GM19238 (cell line): ENCODE results near the gene CNNM2.

ENCODE experiments used
- DNase-seq: peaks from one replicate; pipeline ENCODE4 v3.0.0; 2011; ENCODE audit warnings: low spot score; ENCODE audit not compliant: insufficient read length

The CNNM2 gene

GRCh38 chr10:102917962-102918816 lies at the start of gene CNNM2:
Gene CNNM2 (plus strand): TSS chr10:102918294. CDS start chr10:102918481, 187 bp downstream.
- peak; percentile 90 for DNase-seq

GRCh38 chr10:102868911-102869257 lies 49.2 kb upstream of the CNNM2 start:
- no peak for DNase-seq

GRCh38 chr10:102869258-102870198 lies 48.6 kb upstream of the CNNM2 start, which contains the start of gene AS3MT:
Gene AS3MT (plus strand): TSS chr10:102869470. CDS start chr10:102869593, 123 bp downstream.
- no peak for DNase-seq

- DNase-seq, result no peak
Measured at GRCh38 chr10:102870221-102870620, 47.9 kb upstream of the CNNM2 start.

- no peak for DNase-seq
Measured at GRCh38 chr10:102872163-102872562, 45.9 kb upstream of the CNNM2 start.

- DNase-seq, result no peak
Measured at GRCh38 chr10:102876747-102877153, 41.3 kb upstream of the CNNM2 start.

GRCh38 chr10:102878629-102879028 lies 39.5 kb upstream of the CNNM2 start:
- DNase-seq, result no peak

GRCh38 chr10:102880256-102880655 lies 37.8 kb upstream of the CNNM2 start:
- no peak for DNase-seq

GRCh38 chr10:102888048-102888447 lies 30.0 kb upstream of the CNNM2 start:
- no peak for DNase-seq

GRCh38 chr10:102894466-102895213 lies 23.5 kb upstream of the CNNM2 start:
- DNase-seq, result no peak

- DNase-seq, result no peak
Measured at GRCh38 chr10:102900006-102900405, 18.1 kb upstream of the CNNM2 start.

- DNase-seq, result no peak
Measured at GRCh38 chr10:102904346-102904745, 13.7 kb upstream of the CNNM2 start.

- no peak for DNase-seq
Measured at GRCh38 chr10:102906507-102906906, 11.6 kb upstream of the CNNM2 start.

- no peak for DNase-seq
Measured at GRCh38 chr10:102914781-102915180, 3.3 kb upstream of the CNNM2 start.

- no peak for DNase-seq
Measured at GRCh38 chr10:102916173-102916572, 1.9 kb upstream of the CNNM2 start.

- DNase-seq, result peak; percentile 59
Measured at GRCh38 chr10:102917314-102917961, 656 bp upstream of the CNNM2 start.

GRCh38 chr10:102918817-102919245 lies 737 bp downstream of the CNNM2 start:
- DNase-seq, result peak; percentile 11

- DNase-seq, result no peak
Measured at GRCh38 chr10:102919246-102919959, 1.3 kb downstream of the CNNM2 start.

- no peak for DNase-seq
Measured at GRCh38 chr10:102919992-102920739, 2.1 kb downstream of the CNNM2 start.
